SK-N-SH treated with all-trans-retinoic acid at 6 μM for 48 hours (cell line): Measurements from ENCODE around the gene MAPK8IP3.

Experiments used
- ATAC-seq: fragments of 200-7000 bp; cut with Tn5 transposase; 3 replicates; pipeline ENCODE4 v1.9.1; 2020; ENCODE audit warnings: mild to moderate bottlenecking, moderate library complexity
- BACH2 ChIP-seq: fragments of 250-450 bp; sonication (Bioruptor Pico); IDR thresholded peaks from 2 replicates; pipeline ENCODE4 v1.9.0; 2021; ENCODE audit warnings: mild to moderate bottlenecking, borderline replicate concordance
- CSDC2 ChIP-seq: fragments of 250-450 bp; sonication (Bioruptor Pico); IDR thresholded peaks from 2 replicates; pipeline ENCODE4 v1.5.0; 2020; ENCODE audit warnings: mild to moderate bottlenecking, moderate library complexity
- CSRNP3 ChIP-seq: fragments of 250-450 bp; sonication (Bioruptor Pico); IDR thresholded peaks from 2 replicates; pipeline ENCODE4 v1.5.1; 2021; ENCODE audit warnings: mild to moderate bottlenecking, moderate library complexity
- ESRRG ChIP-seq: fragments of 250-450 bp; sonication (Bioruptor Pico); IDR thresholded peaks from 2 replicates; pipeline ENCODE4 v1.6.1; 2021; ENCODE audit warnings: mild to moderate bottlenecking
- GLIS3 ChIP-seq: fragments of 250-450 bp; sonication (Bioruptor Pico); IDR thresholded peaks from 2 replicates; pipeline ENCODE4 v1.5.0; 2020; ENCODE audit warnings: mild to moderate bottlenecking, moderate library complexity
- OSR1 ChIP-seq: fragments of 250-450 bp; sonication (Bioruptor Pico); IDR thresholded peaks from 2 replicates; pipeline ENCODE4 v1.8.0; 2022; ENCODE audit warnings: moderate library complexity, mild to moderate bottlenecking, inconsistent platforms
- PATZ1 ChIP-seq: fragments of 250-450 bp; sonication (Bioruptor Pico); IDR thresholded peaks from 2 replicates; pipeline ENCODE4 v1.8.0; 2020; ENCODE audit warnings: mild to moderate bottlenecking, moderate library complexity, borderline replicate concordance
- POU6F1 ChIP-seq: fragments of 250-450 bp; sonication (Bioruptor Pico); IDR thresholded peaks from 2 replicates; pipeline ENCODE4 v1.8.0; 2021; ENCODE audit warnings: low read depth, mild to moderate bottlenecking, moderate library complexity, borderline replicate concordance
- PPARA ChIP-seq: fragments of 250-450 bp; sonication (Bioruptor Pico); IDR thresholded peaks from 2 replicates; pipeline ENCODE4 v1.5.0; 2020; ENCODE audit warnings: mild to moderate bottlenecking, borderline replicate concordance
- RARB ChIP-seq: fragments of 250-450 bp; sonication (Bioruptor Pico); IDR thresholded peaks from 2 replicates; pipeline ENCODE4 v1.8.0; 2021; ENCODE audit warnings: mild to moderate bottlenecking, moderate library complexity
- SNAI2 ChIP-seq: fragments of 250-450 bp; sonication (Bioruptor Pico); IDR thresholded peaks from 2 replicates; pipeline ENCODE4 v1.5.0; 2020; ENCODE audit warnings: mild to moderate bottlenecking, moderate library complexity
- TOX ChIP-seq: fragments of 250-450 bp; sonication (Bioruptor Pico); IDR thresholded peaks from 2 replicates; pipeline ENCODE4 v1.8.0; 2021; ENCODE audit warnings: mild to moderate bottlenecking, moderate library complexity, borderline replicate concordance
- ZC3H10 ChIP-seq: fragments of 250-450 bp; sonication (Bioruptor Pico); IDR thresholded peaks from 2 replicates; pipeline ENCODE4 v1.5.1; 2021; ENCODE audit warnings: mild to moderate bottlenecking, moderate library complexity
- ZFP3 ChIP-seq: fragments of 250-450 bp; sonication (Bioruptor Pico); IDR thresholded peaks from 2 replicates; pipeline ENCODE4 v1.5.0; 2020; ENCODE audit warnings: mild to moderate bottlenecking, moderate library complexity
- ZFP30 ChIP-seq: fragments of 450-650 bp; formaldehyde crosslinking; IDR thresholded peaks from 2 replicates; pipeline ENCODE4 v1.5.0; 2022; ENCODE audit warnings: mild to moderate bottlenecking, moderate library complexity
- ZNF565 ChIP-seq: fragments of 450-650 bp; formaldehyde crosslinking; conservative IDR thresholded peaks from 2 replicates; pipeline ENCODE4 v1.5.0; 2020; ENCODE audit warnings: low read depth, mild to moderate bottlenecking, moderate library complexity
- ZNF70 ChIP-seq: fragments of 450-650 bp; formaldehyde crosslinking; IDR thresholded peaks from 2 replicates; pipeline ENCODE4 v1.5.0; 2020; ENCODE audit warnings: mild to moderate bottlenecking, moderate library complexity
- TF ChIP-seq, protein P1 (sequence below): fragments of 250-450 bp; sonication (Bioruptor Pico); IDR thresholded peaks from 2 replicates; pipeline ENCODE4 v1.5.1; 2020; ENCODE audit warnings: low read depth, mild to moderate bottlenecking, moderate library complexity
- TF ChIP-seq, protein P2 (sequence below): fragments of 250-450 bp; sonication (Bioruptor Pico); IDR thresholded peaks from 2 replicates; pipeline ENCODE4 v1.5.0; 2020; ENCODE audit warnings: mild to moderate bottlenecking, moderate library complexity

MAPK8IP3 gene

GRCh38 chr16:1662543-1662942, 43.5 kb upstream of the MAPK8IP3 start:
- TF ChIP-seq GLIS3 (CRISPR knock-in tag) (no peak), OSR1 (CRISPR knock-in tag) (no peak), CSDC2 (no peak), SNAI2 (CRISPR knock-in tag) (no peak)
- TF ChIP-seq, protein P1, sequence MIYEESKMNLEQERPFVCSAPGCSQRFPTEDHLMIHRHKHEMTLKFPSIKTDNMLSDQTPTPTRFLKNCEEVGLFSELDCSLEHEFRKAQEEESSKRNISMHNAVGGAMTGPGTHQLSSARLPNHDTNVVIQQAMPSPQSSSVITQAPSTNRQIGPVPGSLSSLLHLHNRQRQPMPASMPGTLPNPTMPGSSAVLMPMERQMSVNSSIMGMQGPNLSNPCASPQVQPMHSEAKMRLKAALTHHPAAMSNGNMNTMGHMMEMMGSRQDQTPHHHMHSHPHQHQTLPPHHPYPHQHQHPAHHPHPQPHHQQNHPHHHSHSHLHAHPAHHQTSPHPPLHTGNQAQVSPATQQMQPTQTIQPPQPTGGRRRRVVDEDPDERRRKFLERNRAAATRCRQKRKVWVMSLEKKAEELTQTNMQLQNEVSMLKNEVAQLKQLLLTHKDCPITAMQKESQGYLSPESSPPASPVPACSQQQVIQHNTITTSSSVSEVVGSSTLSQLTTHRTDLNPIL: no peak
- TF ChIP-seq, all 23 proteins: peak for 0
- no peak for ATAC-seq

DNA sequence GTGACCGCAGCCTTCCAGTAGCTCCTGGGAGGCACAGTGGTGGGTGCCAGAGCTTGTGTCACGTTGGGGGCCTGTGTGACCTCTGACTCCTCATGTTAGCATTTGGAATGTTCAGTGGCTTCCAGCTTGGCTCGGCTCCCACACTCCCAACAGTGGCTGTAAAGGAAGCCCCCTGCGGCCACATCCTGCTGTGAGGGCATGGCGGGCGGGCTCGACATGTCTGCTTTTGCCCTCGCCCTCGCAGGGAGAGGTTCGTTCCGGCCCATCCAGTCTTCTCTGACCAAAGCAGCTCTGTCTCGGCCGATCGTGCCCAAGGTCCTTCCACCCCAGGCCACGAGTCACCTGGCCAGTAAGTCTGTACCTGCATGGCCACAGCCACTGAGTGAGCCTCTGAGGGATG, 40.2 kb upstream of the MAPK8IP3 start:
- no peak for ATAC-seq
- TF ChIP-seq PPARA (CRISPR knock-in tag) (no peak), SNAI2 (CRISPR knock-in tag) (no peak)

DNA sequence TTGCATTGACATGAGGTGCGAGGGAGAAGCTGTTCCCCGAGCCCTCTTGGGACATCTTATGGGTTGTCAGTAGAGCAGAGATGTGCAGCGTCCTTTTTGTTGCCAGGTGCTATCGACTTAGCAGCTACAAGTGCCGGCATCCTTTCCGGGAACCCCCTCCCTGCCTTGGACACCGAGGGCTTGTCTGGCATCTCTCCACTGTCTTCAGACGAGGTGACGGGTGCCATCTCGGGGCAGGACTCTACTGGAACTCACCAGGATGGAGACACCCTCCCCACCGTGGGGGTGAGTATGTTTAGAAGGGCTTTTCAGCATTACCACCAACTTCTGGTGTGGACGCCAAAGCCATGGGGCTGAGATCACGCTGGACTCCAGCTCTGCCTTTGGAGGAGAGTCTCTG, 39.7 kb upstream of the MAPK8IP3 start:
- TF ChIP-seq OSR1 (CRISPR knock-in tag) (no peak), ZNF565 (CRISPR knock-in tag) (no peak), ZFP3 (CRISPR knock-in tag) (no peak), ZC3H10 (CRISPR knock-in tag) (no peak), ESRRG (no peak), TOX (CRISPR knock-in tag) (no peak), CSDC2 (no peak), GLIS3 (CRISPR knock-in tag) (no peak), PATZ1 (CRISPR knock-in tag) (no peak), ZFP30 (CRISPR knock-in tag) (no peak), BACH2 (CRISPR knock-in tag) (no peak), ZNF70 (CRISPR knock-in tag) (no peak), RARB (CRISPR knock-in tag) (no peak), CSRNP3 (CRISPR knock-in tag) (no peak), POU6F1 (no peak)
- TF ChIP-seq, protein P2, sequence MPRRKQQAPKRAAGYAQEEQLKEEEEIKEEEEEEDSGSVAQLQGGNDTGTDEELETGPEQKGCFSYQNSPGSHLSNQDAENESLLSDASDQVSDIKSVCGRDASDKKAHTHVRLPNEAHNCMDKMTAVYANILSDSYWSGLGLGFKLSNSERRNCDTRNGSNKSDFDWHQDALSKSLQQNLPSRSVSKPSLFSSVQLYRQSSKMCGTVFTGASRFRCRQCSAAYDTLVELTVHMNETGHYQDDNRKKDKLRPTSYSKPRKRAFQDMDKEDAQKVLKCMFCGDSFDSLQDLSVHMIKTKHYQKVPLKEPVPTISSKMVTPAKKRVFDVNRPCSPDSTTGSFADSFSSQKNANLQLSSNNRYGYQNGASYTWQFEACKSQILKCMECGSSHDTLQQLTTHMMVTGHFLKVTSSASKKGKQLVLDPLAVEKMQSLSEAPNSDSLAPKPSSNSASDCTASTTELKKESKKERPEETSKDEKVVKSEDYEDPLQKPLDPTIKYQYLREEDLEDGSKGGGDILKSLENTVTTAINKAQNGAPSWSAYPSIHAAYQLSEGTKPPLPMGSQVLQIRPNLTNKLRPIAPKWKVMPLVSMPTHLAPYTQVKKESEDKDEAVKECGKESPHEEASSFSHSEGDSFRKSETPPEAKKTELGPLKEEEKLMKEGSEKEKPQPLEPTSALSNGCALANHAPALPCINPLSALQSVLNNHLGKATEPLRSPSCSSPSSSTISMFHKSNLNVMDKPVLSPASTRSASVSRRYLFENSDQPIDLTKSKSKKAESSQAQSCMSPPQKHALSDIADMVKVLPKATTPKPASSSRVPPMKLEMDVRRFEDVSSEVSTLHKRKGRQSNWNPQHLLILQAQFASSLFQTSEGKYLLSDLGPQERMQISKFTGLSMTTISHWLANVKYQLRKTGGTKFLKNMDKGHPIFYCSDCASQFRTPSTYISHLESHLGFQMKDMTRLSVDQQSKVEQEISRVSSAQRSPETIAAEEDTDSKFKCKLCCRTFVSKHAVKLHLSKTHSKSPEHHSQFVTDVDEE (CRISPR knock-in tag): no peak

DNA sequence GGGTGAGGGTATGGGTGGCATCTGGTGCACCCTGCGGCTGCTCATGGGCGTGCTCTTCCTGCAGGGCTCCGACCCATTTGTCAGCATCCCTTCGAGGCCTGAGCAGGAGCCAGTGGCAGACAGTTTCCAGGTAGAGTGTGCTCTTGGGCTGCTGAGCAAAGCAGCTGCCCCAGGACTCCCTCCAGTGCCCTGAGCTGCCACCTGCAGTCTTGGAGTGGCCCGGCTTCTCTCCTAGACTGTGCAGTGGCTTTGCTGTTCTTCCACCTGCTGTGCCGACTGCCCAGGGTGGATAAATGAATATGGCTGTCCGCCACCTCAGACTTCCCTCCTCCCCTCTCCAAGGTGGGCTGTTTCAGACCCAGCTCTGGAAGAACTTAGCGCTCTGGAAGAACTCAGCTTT, 38.7 kb upstream of the MAPK8IP3 start:
- no peak for ATAC-seq
- TF ChIP-seq CSDC2 (no peak), ESRRG (no peak), OSR1 (CRISPR knock-in tag) (no peak), PATZ1 (CRISPR knock-in tag) (no peak), GLIS3 (CRISPR knock-in tag) (no peak), POU6F1 (no peak), ZNF565 (CRISPR knock-in tag) (no peak), CSRNP3 (CRISPR knock-in tag) (no peak), SNAI2 (CRISPR knock-in tag) (no peak)
- TF ChIP-seq, protein P1: no peak
- TF ChIP-seq, all 23 proteins: peak for 0

More for the DNA sequence above, 39.7 kb upstream of the MAPK8IP3 start:
- ATAC-seq: no peak
